Muscle layer of colon (tissue), 2 donors: ENCODE results near the gene HNRNPF.
A peak's percentile ranks its signal among the peaks of the same experiment; 100 is the strongest.

Source experiments
- H3K27ac ChIP-seq: one replicate; pipeline ENCODE4 v1.7.0; 2013; ENCODE audit warnings: low read depth, mild to moderate bottlenecking, low read length, moderate library complexity
- H3K27me3 ChIP-seq, 2 donors: one replicate each; pipeline ENCODE4 v1.7.0; 2013; ENCODE audit warnings: low read length in 2 of 2, mild to moderate bottlenecking in 2 of 2; ENCODE audit not compliant: insufficient read depth in 2 of 2, control insufficient read depth in 1 of 2
- H3K36me3 ChIP-seq: one replicate; pipeline ENCODE4 v1.7.0; 2013; ENCODE audit warnings: mild to moderate bottlenecking, low read length; ENCODE audit not compliant: insufficient read depth
- H3K4me1 ChIP-seq: one replicate; pipeline ENCODE4 v1.7.0; 2013; ENCODE audit warnings: mild to moderate bottlenecking, low read length; ENCODE audit not compliant: insufficient read depth
- H3K4me3 ChIP-seq, 2 donors: one replicate each; pipeline ENCODE4 v1.7.0; 2013; ENCODE audit warnings: low read length in 2 of 2, low read depth in 1 of 2, mild to moderate bottlenecking in 1 of 2, moderate library complexity in 1 of 2
- H3K9ac ChIP-seq: one replicate; pipeline ENCODE4 v1.7.0; 2013; ENCODE audit warnings: low read length
- H3K9me3 ChIP-seq: one replicate; pipeline ENCODE4 v1.7.0; 2013; ENCODE audit warnings: mild to moderate bottlenecking, low read length
- donor health status: abdominal sarcoma.
- donor health status: Adenocarcinoma of cecum.

HNRNPF gene

GRCh38 chr10:43372765-43373361 is 36.1 kb downstream of the HNRNPF start:
- no peaks in the 10 kb centered on the region for H3K4me1 ChIP-seq
- H3K27ac ChIP-seq: no peak overlapping the region
- no peaks in the 10 kb centered on the region for H3K9me3 ChIP-seq
- H3K27me3 ChIP-seq: no peaks in the 10 kb centered on the region
- no peak overlapping the region for H3K9ac ChIP-seq
- no peaks in the 10 kb centered on the region for H3K36me3 ChIP-seq
- H3K4me3 ChIP-seq: no peak overlapping the region

DNA sequence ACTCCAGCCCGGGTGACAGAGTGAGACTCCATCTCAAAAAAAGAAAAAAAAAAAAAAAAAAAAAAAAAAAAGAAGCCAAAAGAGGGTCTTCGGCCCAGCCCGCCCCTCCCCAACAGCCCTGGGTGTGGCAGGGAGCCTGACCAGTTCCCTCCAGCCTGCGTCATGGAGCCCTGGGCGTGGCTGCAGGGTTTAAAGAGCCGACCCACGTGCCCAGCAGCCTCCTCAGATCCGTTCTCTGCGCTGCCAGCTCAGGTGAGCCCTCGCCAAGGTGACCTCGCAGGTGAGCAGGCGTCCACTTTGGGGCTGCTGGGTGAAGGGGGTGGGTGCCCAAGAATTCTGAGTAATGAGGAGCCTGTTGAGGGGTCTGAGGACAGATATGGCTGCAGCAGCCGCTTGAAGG is 37.6 kb downstream of the HNRNPF start, which contains the start of gene FXYD4:
FXYD4 (plus strand) TSS at position 219 of the 400 bp plus-strand sequence. CDS start 2,111 bp downstream, outside the sequence.
- H3K9ac ChIP-seq: no peak within 1 kb of the TSS
- no peaks in the 10 kb centered on the region for H3K4me1 ChIP-seq
- no peak within 1 kb of the TSS for H3K27ac ChIP-seq
- no peaks in the 10 kb centered on the region for H3K36me3 ChIP-seq
- H3K4me3 ChIP-seq: no peak within 1 kb of the TSS
- no peaks in the 10 kb centered on the region for H3K27me3 ChIP-seq
- H3K9me3 ChIP-seq: no peaks in the 10 kb centered on the region

DNA sequence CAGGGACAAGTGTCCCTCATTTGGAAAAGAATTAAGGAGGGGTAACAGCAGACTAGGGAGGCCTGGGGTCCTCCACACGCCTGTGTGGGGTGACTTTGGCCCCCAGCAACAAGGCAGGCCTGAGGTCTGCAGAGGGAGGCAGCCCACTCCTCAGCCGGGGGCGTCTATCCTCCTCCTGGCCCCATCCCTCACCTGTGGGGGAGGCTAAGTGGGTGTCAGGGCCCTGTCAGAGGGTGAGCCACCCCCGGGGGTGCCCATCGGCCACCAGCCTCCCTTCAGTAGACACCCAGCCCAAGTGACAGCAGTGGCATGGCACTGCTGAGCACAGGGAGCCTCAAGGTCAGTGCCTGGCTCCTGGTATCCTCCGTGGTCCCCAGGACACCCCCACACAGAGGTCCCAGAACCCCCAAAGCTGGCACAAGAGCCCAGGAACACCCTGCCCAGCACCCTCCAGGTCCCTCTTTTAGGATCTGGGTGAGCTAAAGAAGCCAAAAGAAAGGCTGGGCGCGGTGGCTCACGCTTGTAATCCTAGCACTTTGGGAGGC is 38.2 kb downstream of the HNRNPF start:
- Histone ChIP-seq H3K4me3 (no peak overlapping the region), H3K9me3 (no peaks in the 10 kb centered on the region), H3K27me3 (no peaks in the 10 kb centered on the region), H3K9ac (no peak overlapping the region), H3K36me3 (no peaks in the 10 kb centered on the region), H3K4me1 (no peaks in the 10 kb centered on the region), H3K27ac (no peak overlapping the region)

- H3K9ac ChIP-seq: no peak overlapping the region
- no peaks in the 10 kb centered on the region for H3K36me3 ChIP-seq
- no peak overlapping the region for H3K27ac ChIP-seq
- H3K4me3 ChIP-seq: no peak overlapping the region
- no peaks in the 10 kb centered on the region for H3K9me3 ChIP-seq
- no peaks in the 10 kb centered on the region for H3K4me1 ChIP-seq
- H3K27me3 ChIP-seq: no peaks in the 10 kb centered on the region
These were observed 39.1 kb downstream of the HNRNPF start for GRCh38 chr10:43369921-43370320.

GRCh38 chr10:43365001-43365400 is 44.0 kb downstream of the HNRNPF start:
- H3K27ac ChIP-seq: no peak overlapping the region
- no peak overlapping the region for H3K4me3 ChIP-seq
- no peak overlapping the region for H3K9ac ChIP-seq
- no peaks in the 10 kb centered on the region for H3K27me3 ChIP-seq
- no peaks in the 10 kb centered on the region for H3K36me3 ChIP-seq
- no peaks in the 10 kb centered on the region for H3K4me1 ChIP-seq
- H3K9me3 ChIP-seq: no peaks in the 10 kb centered on the region

DNA sequence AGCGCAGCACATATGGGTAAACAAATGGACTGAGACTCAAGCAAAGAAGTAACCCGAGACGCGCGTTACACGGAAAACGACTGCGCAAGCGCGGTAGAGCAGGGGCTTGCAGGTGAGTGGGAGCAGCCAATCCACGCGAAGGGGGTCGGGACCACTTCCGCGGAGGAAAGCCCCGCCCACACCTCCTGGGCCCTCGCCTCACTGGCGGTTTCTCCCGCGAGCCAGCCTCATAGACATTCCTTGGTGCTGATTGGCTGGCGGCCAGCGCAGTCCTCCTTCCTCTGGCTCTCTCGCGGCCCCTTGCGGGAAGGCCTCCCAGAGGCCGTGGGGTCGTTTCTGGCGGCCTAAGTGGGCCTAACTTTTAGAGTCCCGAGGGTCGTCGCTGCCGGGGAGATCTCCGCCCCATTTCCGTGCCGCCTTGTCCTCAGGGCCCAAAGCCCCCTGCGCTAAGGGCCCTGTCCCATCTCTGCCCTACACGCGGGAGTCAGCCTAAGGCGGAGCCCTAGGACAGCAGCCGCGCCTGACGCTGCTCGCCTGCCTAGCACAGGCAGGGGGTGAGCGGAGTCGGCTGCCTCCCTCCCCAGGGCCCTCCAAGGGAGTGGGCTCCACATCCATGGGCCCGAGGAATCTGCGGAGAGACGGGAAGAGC is 46.7 kb downstream of the HNRNPF start:
- no peaks in the 10 kb centered on the region for H3K9me3 ChIP-seq
- peak overlapping the region; percentile 49 for H3K27ac ChIP-seq
- H3K4me3 ChIP-seq: peak overlapping the region; percentile 64 to 74
- no peaks in the 10 kb centered on the region for H3K4me1 ChIP-seq
- H3K9ac ChIP-seq: peak overlapping the region; percentile 49
- H3K36me3 ChIP-seq: no peaks in the 10 kb centered on the region
- H3K27me3 ChIP-seq: no peaks in the 10 kb centered on the region

DNA sequence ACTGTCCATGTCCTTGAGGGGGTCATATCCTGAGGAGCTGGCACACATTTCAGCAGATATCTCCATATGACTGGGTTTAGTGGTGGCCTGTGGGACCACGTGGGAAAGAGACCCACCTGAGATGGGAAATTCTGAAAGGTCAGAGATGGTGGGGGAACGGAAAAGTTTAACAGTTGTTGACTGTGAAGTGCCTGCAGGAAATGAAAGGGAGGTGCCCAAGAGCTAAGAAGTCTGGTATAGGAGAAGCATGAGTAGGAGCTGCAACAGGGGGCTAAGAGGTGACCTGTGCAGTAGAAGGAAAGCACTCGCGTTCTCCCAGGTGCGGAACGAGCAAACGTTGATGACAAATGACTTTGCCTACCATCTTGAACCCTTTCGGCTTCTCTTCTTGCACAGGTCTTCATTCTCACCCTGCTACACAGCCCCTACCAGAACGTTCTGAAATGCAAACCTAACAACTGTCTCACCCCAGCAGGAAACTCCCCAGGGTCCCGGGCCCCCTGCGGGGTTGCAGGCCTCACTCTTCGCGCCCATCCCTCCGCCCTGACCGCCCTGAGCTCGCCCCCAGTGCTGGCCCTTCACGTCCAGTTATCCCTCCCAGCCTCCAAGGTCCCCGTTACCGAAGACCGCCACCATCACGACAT is 47.3 kb downstream of the HNRNPF start:
- H3K9me3 ChIP-seq: no peaks in the 10 kb centered on the region
- no peaks in the 10 kb centered on the region for H3K36me3 ChIP-seq
- peak overlapping the region; percentile 64 to 74 for H3K4me3 ChIP-seq
- no peak overlapping the region for H3K9ac ChIP-seq
- H3K27ac ChIP-seq: peak overlapping the region; percentile 49
- no peaks in the 10 kb centered on the region for H3K27me3 ChIP-seq
- no peaks in the 10 kb centered on the region for H3K4me1 ChIP-seq

GRCh38 chr10:43360086-43360485 is 48.9 kb downstream of the HNRNPF start:
- no peaks in the 10 kb centered on the region for H3K27me3 ChIP-seq

GRCh38 chr10:43355749-43356371 is 53.1 kb downstream of the HNRNPF start:
- H3K4me3 ChIP-seq: no peak overlapping the region

More at GRCh38 chr10:43360086-43360485, 48.9 kb downstream of the HNRNPF start:
- Histone ChIP-seq H3K36me3 (no peaks in the 10 kb centered on the region), H3K9me3 (no peaks in the 10 kb centered on the region), H3K4me3 (no peak overlapping the region), H3K4me1 (no peaks in the 10 kb centered on the region), H3K9ac (no peak overlapping the region), H3K27ac (no peak overlapping the region)

DNA sequence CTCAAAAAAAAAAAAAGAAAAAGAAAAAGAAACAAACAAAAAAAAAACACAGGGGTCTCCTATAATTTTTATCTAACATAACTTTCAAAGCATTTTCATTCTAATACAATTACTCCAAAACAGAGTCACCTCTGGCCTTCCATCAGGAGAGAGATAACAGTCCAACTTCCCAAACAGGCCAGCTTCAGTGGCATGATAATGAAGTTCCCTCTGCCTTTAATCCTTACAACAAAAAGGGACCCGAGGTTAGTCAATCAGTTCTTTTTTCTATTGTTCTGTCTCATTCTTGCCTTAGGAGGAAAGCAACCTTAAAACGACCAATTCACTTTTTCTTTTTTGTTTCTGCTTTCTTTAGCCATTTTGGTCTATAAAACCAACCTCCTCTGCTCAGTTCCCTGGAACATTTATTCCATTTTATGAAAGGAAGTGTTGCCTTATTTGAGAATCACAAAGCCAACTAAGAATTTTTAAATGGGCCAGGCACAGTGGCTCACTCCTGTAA is 54.1 kb downstream of the HNRNPF start:
- H3K4me1 ChIP-seq: no peaks in the 10 kb centered on the region
- H3K9me3 ChIP-seq: no peaks in the 10 kb centered on the region
- no peak overlapping the region for H3K4me3 ChIP-seq
- H3K27ac ChIP-seq: no peak overlapping the region
- H3K9ac ChIP-seq: no peak overlapping the region
- no peaks in the 10 kb centered on the region for H3K36me3 ChIP-seq
- no peaks in the 10 kb centered on the region for H3K27me3 ChIP-seq

More at GRCh38 chr10:43355749-43356371, 53.1 kb downstream of the HNRNPF start:
- no peak overlapping the region for H3K27ac ChIP-seq
- H3K9me3 ChIP-seq: no peaks in the 10 kb centered on the region
- no peaks in the 10 kb centered on the region for H3K4me1 ChIP-seq
- H3K9ac ChIP-seq: no peak overlapping the region
- H3K36me3 ChIP-seq: no peaks in the 10 kb centered on the region
- H3K27me3 ChIP-seq: no peaks in the 10 kb centered on the region

DNA sequence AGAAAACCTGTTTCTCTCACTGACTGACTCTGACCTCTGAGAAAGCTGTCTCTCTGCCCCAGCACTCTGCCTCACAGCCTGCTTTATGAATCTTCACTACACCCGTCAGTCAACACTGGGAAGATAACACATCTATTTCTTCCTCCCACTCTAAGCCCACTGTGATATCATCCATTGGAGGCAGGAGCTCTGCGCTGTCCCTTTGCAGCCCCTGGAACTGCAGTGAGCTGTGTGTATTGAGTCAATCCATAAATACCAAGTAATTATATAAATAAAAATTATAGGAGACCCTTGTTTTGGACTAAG is 54.7 kb downstream of the HNRNPF start:
- Histone ChIP-seq H3K4me1 (no peaks in the 10 kb centered on the region), H3K9me3 (no peaks in the 10 kb centered on the region), H3K27me3 (no peaks in the 10 kb centered on the region), H3K27ac (no peak overlapping the region), H3K9ac (no peak overlapping the region), H3K36me3 (no peaks in the 10 kb centered on the region), H3K4me3 (no peak overlapping the region)
